HG03575 (cell line): ENCODE data around the gene PMAIP1.
"Not testable (repeated sequence)": the region's sequence is repeated elsewhere in the genome, so short reads cannot be mapped to it uniquely, and the experiment has no call there.

Experiments used
- ATAC-seq: cut with Tn5 transposase; IDR thresholded peaks from one replicate; pipeline ENCODE4 v1.9.1; 2021; ENCODE audit not compliant: unreplicated experiment, insufficient number of reproducible peaks, low FRiP score; ENCODE audit errors: extremely low read depth

Gene PMAIP1

DNA sequence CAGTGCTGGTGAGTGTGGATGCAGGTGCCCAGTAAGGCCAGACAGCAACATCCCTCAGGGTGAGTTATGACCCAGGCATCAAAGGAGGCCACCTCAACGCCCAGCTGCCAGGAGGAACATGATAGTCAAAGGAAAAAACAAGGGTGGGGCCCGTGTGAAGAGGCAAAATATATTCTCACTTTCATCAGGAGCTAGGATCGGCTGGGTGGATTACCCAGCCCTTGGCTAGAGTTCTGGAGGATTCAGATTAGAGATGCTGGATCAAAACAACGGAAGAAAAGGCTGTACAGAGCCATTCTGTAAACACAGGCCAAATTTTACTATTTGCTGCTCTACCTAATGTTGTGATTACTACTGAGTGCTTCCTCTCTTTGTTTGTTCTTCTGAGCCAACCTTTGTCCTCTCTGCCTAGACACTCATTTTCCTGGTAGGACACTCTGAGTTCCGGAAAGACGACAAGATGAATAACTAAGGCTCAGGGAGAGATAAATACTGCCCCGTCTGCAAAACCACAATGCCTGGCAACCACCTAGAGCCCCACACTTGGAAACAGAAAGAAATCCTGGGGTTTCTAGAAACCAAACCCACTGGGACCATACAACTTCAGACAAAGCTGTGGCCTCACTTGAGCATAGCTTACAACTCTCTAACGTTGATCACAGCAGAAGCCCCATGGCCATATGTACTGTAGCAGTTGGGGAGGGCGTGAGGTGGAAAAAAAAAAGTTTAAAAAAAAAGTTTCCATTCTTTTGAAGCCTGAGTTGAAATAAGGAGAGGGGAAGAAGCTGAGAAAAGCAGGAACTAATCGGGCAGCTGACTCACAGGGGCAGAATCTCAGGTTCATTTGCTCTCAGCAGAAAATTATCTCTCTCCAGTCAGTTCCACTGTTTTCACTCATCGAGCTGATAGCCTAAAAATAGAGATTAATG lies 17.8 kb upstream of the PMAIP1 start:
- ATAC-seq = no peak

DNA sequence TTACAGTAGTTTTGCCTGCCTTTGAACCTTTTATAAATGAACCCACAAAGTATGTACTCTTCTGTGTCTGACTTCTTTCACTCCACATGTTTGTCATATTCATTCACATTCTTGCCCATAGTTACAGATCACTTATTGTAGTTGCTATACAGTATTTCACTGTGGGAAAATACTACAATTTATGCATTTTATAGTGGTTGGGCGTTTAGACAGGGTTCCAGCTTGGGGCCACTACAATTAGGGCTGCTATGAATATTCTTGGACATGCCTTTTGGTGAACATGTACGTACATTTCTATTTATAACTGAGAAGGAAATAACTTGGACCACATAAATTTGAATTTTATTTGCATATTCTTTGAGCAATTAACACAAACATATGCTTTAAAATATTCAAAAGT lies 15.4 kb upstream of the PMAIP1 start:
- ATAC-seq = no peak

DNA sequence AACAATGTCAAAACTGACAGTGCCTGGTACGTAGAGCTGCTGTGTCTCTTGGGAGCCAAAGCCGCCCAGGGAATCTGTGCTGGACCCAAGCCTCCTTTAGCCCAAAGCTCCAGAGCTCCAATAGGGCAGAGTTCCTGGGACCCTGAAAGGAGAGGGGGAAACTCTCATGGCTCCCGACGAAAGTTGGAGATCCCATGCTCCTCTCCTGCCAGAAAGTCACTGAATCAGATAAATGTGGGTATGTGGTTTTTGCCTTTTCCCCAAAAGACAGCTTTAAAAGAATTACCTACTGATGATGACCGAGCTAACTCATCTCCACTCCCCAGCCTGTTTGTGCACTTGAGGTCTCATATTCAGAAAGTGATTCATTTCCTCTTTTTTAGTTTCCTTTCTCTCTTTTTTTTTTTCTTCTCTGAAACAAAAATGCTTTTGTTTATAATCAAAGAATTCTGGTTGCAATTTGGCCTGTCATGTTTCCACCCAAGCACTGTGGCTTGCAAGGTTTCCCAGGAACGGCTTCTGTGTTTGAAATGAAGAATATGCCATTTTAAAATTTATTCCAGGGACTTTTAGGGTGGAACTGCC lies 14.1 kb upstream of the PMAIP1 start:
- peak; percentile 78 for ATAC-seq

DNA sequence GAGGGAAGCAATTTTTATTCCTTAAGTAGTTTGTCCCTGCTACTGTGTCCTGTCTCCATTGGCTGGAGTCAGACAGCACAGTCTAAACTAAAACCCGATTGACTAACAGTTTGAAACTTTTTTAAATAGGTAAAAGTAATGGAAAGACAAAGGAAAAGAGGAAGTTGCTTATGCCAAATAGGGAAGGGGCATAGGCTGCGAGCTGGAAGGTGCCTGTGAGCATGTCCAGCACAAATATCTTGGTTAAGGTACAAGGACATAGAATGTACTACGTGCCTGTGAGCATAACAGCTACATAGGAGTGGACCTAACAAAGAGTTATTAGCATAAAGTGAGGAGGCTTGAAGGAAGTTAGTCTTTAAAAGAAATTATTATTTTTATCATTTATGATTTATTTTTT lies 13.4 kb upstream of the PMAIP1 start:
- ATAC-seq = not testable (repeated sequence)

DNA sequence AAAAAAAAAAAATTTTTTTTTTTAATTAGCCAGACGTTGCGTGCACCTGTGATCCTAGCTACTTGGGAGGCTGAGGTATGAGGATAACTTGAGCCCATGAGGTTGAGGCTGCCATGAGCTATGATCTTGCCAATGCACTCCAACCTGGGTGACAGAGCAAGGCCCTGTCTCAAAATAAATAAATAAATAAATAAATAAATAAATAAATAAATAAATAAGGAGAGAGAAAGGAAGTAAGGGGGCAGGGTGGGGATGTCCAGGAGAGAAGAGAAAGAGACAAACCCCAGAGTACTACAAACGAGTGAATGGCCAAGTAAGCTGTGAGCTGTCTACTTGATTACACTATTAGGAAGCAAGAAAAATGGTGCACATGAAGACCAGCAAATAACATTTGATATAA lies 7.7 kb upstream of the PMAIP1 start:
- no peak for ATAC-seq

DNA sequence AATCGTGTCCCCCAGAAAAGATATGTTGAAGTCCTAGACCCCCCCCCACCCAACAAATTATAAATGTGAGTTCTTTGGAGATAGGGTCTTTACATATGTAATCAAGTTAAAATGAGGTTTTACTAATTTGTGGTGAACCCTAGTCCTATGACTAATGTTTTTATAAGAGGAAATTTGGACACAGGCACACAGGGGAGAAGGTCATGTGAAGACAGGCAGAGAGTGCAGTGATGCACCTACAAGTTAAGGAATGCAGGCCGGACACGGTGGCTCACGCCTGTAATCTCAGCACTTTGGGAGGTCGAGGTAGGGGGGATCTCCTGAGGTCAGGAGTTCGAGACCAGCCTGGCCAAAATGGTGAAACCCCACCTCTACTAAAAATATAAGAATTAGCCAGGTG lies 5.8 kb upstream of the PMAIP1 start:
- ATAC-seq = no peak

DNA sequence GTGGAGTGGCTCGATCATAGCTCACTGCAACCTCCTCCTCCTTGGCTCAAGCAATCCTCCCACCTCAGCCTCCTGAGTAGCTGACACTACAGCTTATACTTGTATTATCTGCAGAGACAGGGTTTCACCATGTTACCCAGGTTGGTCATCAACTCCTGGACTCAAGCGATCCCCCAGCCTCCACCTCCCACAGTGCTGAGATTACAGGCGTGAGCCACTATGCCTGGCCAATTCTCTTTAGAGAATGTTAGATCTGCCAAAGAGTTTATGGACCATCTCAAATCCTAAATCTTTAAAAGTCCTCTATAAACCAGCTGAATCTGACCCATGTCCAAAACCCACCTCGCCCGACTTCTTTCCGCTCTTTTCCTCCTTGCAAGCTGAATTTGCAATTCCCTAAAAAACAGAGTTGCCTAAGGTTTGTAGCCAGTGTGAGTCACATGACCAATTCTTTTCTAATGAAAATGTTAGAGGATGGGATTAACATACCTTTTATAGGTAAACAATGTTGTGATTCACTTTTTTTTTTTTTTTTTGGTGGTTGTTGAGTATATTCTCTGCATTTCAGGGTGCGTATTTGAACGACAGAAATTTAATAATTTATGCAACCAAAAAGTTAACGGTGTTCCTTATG lies 2.4 kb upstream of the PMAIP1 start:
- ATAC-seq = no peak

DNA sequence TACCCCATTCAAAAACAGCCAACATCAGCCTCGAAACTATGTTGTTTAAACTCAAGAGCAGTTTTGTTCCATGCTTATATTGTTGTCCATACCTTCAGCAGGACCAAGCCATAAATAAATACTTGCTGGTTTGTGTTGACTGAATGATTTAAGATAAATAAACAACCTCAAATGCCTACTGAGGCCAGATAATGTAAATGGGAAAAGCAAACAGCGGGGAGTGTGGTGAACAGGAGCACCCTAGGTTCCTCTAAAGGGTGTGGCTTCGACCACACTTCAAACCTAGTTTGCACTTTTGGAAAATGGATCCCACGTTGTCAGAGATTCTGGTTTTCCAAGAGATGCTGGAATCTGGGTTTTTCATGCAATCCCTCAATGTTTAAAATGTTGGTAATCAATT lies 1.7 kb upstream of the PMAIP1 start:
- ATAC-seq = no peak

DNA sequence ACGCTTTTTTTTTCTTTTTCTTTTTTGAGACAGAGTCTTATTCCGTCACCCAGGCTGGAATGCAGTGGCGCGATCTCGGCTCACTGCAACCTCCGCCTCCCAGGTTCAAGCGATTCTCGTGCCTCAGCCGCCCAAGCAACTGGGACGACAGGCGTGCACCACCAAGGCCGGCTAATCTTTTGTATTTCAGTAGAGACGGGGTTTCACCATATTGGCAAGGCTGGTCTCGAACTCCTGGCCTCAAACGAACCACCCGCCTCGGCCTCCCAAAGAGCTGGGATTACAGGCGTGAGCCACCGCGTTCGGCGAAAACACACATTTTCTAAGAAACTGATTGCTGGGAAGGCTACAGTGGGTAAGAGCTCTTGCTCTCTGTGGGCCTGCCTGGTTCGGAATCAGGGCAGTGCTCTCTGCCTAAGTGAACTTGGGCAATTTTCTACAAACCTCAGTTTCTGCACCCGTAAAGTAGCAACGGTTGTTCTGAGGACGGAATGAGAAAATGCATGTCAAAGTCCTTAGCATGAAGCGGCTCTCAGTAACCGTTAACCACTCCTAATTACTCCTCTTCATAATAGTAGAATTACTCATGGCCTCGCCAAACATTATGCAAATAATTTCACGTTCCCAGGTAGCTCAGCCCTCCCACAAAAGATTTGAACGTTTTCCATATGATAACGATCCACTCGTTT lies 1.0 kb upstream of the PMAIP1 start:
- ATAC-seq = no peak

DNA sequence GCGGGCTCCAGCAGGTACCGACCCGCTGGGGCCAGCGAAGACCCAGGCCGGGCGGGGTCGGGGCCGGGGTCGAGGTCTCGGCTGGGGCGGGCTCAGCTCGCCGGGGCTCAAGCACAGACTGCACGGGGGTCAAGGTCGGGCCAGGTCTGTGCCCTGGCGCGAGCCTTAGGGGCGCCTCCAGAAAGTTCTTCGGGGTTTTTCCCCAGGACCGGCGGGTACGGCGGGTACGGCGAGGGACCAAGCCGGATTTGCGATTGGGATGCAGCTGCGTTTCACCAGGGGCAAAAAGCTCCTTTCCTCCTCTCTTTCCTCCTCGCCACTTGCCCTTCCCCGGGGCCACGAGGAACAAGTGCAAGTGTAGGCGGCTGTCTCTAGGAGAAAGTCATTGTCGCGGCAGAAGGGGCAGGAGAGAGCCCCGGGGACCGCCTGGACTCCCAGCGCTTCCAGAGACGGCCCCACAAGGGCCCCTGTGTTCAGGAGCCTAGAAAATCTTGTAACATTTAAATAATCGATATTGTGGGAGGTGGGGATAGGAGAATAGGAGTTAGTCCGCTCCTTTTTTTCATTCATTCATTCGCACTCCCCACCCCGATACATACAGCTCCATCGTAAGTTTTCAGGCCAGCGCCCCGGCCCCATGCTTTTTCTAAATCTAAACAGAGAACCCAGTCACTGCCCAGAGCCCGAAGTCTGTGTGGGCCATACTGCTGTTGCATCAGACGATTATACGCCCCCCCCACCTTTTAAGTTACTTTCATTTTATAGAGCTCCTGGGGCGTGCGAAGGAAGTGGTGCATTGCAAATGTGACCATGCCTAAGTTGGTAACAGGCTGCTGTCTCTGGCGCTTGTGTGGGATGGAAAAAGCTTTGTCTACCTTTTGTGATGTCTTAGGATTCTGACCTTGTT lies 679 bp downstream of the PMAIP1 start:
- no peak for ATAC-seq

DNA sequence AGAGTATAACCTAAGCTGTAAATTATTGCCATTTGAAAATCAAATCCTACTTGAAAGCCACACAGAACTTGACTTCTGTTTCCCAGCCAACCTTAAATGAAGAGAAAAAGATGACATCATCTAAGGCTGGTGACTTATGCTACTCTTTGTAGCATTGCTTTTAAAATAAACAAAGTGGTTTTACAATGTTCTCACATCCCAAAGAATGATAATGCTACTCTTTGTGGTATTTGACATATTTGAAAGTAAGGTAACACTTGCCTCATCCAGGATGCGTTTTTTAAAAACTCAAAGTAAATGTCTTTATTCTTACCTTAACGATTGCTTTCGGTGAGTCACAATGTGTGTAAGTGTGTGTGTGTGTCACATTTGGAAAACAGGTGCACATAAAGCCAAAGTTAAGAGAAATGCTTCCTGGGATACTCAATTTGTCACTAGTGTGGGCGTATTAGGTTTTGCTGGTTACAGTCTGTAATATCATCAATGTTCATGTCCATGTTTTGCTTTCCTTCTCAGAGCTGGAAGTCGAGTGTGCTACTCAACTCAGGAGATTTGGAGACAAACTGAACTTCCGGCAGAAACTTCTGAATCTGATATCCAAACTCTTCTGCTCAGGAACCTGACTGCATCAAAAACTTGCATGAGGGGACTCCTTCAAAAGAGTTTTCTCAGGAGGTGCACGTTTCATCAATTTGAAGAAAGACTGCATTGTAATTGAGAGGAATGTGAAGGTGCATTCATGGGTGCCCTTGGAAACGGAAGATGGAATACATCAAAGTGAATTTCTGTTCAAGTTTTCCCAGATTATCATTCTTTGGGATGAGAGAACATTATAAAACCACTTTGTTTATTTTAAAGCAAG lies 2.6 kb downstream of the PMAIP1 start:
- no peak for ATAC-seq

DNA sequence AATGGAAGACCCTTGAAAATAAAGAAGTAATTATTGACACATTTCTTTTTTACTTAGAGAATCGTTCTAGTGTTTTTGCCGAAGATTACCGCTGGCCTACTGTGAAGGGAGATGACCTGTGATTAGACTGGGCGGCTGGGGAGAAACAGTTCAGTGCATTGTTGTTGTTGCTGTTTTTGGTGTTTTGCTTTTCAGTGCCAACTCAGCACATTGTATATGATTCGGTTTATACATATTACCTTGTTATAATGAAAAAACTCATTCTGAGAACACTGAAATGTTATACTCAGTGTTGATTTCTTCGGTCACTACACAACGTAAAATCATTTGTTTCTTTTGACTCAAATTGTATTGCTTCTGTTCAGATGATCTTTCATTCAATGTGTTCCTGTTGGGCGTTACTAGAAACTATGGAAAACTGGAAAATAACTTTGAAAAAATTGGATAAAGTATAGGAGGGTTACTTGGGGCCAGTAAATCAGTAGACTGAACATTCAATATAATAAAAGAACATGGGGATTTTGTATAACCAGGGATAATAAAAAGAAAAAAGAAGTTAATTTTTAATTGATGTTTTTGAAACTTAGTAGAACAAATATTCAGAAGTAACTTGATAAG lies 3.3 kb downstream of the PMAIP1 start:
- ATAC-seq = no peak

DNA sequence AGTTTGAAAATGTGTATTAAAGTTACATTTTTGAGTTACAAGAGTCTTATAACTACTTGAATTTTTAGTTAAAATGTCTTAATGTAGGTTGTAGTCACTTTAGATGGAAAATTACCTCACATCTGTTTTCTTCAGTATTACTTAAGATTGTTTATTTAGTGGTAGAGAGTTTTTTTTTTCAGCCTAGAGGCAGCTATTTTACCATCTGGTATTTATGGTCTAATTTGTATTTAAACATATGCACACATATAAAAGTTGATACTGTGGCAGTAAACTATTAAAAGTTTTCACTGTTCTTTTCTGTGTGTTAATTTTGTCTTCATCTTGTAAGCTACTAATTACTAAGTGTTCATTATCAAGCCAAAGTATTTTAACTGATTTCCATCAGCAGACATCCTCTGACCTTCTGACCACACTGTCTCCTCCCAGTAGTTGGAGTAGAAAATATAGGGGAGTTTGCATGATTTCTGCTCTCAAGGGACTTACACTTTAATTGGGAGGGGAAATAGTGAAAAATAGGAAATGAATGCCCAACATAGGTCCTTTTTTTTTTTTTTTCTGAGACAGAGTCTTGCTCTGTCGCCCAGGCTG lies 4.3 kb downstream of the PMAIP1 start:
- ATAC-seq = no peak

DNA sequence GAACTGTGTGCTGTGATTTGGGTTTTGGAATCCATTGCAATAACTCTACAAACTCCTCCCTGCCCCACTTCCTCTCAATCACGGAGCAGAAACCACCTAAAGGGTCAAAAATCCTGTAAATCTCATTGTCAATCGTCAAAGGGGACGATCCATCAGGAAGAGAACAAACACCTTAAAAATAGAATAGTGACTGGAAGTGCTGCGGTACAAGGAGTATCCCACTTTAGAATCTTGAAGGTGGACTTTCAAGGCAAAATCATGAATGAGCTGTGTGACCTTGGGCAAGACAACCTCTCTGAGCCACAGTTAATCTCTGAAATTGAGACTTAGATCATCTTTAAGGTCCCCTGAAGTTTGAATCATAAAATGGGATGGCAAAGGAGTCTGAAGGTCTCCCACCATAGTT lies 5.9 kb downstream of the PMAIP1 start:
- no peak for ATAC-seq

DNA sequence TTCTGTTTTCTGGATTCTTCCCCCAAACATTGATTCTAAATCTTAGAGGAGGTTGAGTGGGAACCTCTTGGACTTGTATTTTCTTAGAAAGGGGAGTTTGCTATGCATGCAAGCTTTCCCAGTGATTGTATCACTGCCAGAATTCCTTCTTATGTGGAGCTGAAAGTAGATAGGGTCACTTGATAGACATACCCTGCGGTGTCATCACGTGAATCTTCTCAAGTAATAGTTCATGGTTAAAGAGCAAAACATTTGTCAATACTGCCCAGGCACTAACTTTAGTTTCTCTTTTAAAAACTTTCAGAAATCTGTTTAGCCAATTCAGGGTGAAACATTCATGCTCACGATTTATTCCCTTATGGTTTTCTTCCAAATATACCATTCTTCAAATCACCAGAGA lies 6.4 kb downstream of the PMAIP1 start:
- no peak for ATAC-seq

DNA sequence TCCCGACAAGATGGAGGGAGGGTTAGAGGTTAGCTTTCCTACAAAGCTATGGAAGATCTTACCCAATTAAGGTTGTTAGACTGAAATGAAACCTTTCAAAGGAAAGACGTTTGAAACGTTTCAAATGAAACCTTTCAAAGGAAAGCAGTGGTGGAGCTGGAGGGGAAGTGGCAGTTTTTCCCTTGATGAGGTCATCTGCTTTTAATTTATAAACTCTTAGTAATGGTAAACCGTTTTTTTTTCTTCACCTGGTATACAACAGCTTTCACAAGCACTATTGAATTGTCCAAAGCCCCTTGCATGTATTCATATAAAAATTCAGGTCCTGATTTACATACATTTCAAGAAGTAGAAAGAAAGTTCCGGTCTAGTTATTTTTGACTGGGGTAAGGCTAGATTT lies 7.4 kb downstream of the PMAIP1 start:
- no peak for ATAC-seq

DNA sequence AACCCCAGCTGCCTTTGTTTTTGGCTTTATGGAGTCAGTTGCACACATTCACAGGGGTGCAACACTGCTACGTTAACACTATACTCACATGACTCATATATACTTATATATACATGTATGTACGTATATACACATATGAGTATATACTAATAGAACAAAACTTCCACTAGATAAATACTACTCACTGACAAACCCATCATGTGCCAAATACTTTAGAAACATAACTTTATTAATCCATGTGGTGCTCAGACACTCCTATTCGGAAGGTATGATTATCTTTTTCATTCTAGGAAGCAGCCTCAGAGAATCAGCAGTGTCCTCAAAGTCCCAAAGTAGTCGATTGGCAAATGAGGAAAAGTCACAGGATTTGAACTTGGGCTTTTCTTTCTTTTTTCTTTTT lies 7.9 kb downstream of the PMAIP1 start:
- ATAC-seq = no peak
